Tibial artery (tissue), 4 donors: ENCODE results near the gene PCSK2.

Source experiments
- DNase-seq, 2 donors: peaks; one replicate each; pipeline ENCODE4 v3.0.0-alpha.2; 2019
- H3K27ac ChIP-seq, 2 donors: fragments of 200-600 bp; sonication (generic) in 1 of 2; 1 replicate in 1 of 2; 2 replicates in 1 of 2; pipeline ENCODE4 v1.5.1; 2018 to 2019; ENCODE audit warnings: mild to moderate bottlenecking in 1 of 2
- H3K27me3 ChIP-seq, 2 donors: fragments of 200-600 bp; sonication (generic) in 1 of 2; one replicate each; pipeline versions ENCODE4 v1.5.1 to v1.6.0; 2016 to 2019
- H3K36me3 ChIP-seq, 3 donors: fragments of 200-600 bp; sonication (generic) in 2 of 3; one replicate each; pipeline ENCODE4 v1.5.1; 2016 to 2019; ENCODE audit warnings: mild to moderate bottlenecking in 2 of 3
- H3K4me1 ChIP-seq, 4 donors: fragments of 200-600 bp; sonication (generic) in 2 of 4; 1 replicate in 3 of 4; 2 replicates in 1 of 4; pipeline ENCODE4 v1.5.1; 2016 to 2019
- H3K4me3 ChIP-seq, 2 donors: fragments of 200-600 bp; sonication (generic) in 1 of 2; 1 replicate in 1 of 2; 2 replicates in 1 of 2; pipeline ENCODE4 v1.5.1; 2018 to 2019; ENCODE audit warnings: mild to moderate bottlenecking in 2 of 2
- H3K9me3 ChIP-seq, 3 donors: fragments of 200-600 bp; sonication (generic) in 1 of 3; one replicate each; pipeline ENCODE4 v1.5.1; 2016 to 2019
- intact Hi-C: fragments of 100-400 bp; cut with DNase I; formaldehyde crosslinking; loops from one replicate; pipeline ENCODE4 v1.15.0; 2023; ENCODE audit warnings: low total_unique reads
- TF ChIP-seq, protein P1 (sequence below), 2 experiments: fragments of 200-600 bp in 1 of 2; fragments of 450-650 bp in 1 of 2; IDR thresholded peaks; one replicate each; pipeline ENCODE4 v1.5.1; 2017 to 2019; ENCODE audit warnings: antibody characterized with exemption in 2 of 2, mild to moderate bottlenecking in 1 of 2, moderate library complexity in 1 of 2

The PCSK2 gene

DNA sequence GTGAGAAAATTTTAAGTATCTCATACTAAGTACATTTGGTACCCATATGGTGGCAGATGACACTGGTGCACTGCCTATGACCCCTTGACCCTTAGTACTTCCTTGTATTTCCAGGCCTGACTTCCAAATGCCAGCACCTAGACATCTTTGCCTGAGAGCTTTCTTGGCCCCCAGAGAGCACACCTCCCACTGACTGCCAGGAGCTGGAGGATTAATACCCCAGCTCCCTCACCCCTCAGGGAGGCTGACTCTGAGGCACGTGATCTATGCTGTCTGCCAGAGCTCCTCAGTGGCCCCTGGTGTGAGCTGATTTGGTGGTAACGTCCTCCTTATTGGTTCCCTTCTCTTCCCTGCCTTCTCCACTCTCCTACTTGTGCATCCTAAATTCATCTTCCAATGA lies 266.3 kb downstream of the PCSK2 start:
- intact Hi-C loops, result no loop called here
- no peaks in the 10 kb centered on the region for H3K27me3 ChIP-seq
- no peaks in the 10 kb centered on the region for H3K36me3 ChIP-seq
- TF ChIP-seq, protein P1, sequence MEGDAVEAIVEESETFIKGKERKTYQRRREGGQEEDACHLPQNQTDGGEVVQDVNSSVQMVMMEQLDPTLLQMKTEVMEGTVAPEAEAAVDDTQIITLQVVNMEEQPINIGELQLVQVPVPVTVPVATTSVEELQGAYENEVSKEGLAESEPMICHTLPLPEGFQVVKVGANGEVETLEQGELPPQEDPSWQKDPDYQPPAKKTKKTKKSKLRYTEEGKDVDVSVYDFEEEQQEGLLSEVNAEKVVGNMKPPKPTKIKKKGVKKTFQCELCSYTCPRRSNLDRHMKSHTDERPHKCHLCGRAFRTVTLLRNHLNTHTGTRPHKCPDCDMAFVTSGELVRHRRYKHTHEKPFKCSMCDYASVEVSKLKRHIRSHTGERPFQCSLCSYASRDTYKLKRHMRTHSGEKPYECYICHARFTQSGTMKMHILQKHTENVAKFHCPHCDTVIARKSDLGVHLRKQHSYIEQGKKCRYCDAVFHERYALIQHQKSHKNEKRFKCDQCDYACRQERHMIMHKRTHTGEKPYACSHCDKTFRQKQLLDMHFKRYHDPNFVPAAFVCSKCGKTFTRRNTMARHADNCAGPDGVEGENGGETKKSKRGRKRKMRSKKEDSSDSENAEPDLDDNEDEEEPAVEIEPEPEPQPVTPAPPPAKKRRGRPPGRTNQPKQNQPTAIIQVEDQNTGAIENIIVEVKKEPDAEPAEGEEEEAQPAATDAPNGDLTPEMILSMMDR (IDR thresholded peaks at IDR 0.05), result no peak
- no peaks in the 10 kb centered on the region for H3K9me3 ChIP-seq
- H3K27ac ChIP-seq, result no peak overlapping the region
- DNase-seq, result no peak
- no peak overlapping the region for H3K4me3 ChIP-seq
- H3K4me1 ChIP-seq, result peaks cover 0 to 9% (median 5%) of the 10 kb centered on the region in 4 donors

GRCh38 chr20:17494201-17494600 lies 267.4 kb downstream of the PCSK2 start:
- H3K4me1 ChIP-seq, result peaks cover 0 to 10% (median 6%) of the 10 kb centered on the region in 4 donors
- H3K27me3 ChIP-seq, result no peaks in the 10 kb centered on the region
- TF ChIP-seq, protein P1 (IDR thresholded peaks at IDR 0.05), result no peak
- H3K36me3 ChIP-seq, result no peaks in the 10 kb centered on the region
- no peak for DNase-seq
- no peak overlapping the region for H3K4me3 ChIP-seq
- H3K27ac ChIP-seq, result no peak overlapping the region
- intact Hi-C loops, result no loop called here
- no peaks in the 10 kb centered on the region for H3K9me3 ChIP-seq

DNA sequence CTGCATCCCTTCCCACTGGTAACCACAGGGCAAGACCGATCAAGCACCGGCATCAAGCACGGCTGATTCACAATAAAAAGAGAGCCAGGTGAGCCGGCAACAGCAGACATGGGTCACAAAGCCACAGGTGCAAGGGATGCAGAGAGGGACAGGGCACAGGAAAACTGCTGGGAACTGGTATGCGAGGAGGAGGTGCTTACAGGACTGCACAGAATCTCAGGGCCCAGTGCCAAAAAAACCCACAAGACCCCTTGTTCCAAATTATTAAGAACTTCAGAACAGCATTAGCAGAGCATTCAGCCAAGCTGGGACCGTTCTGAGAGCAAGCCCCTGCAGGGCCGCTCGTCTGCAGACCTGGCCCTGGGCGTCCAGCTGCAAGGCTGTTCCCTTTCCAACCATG lies 269.0 kb downstream of the PCSK2 start:
- intact Hi-C loops, result no loop called here
- TF ChIP-seq, protein P1 (IDR thresholded peaks at IDR 0.05), result no peak
- no peaks in the 10 kb centered on the region for H3K9me3 ChIP-seq

GRCh38 chr20:17497821-17498580 lies 271.2 kb downstream of the PCSK2 start:
- Histone ChIP-seq H3K27me3 (no peaks in the 10 kb centered on the region), H3K4me1 (peaks cover 0 to 10% (median 6%) of the 10 kb centered on the region in 4 donors), H3K4me3 (no peak overlapping the region), H3K36me3 (no peaks in the 10 kb centered on the region), H3K27ac (no peak overlapping the region), H3K9me3 (no peaks in the 10 kb centered on the region)
- no peak for DNase-seq
- intact Hi-C loops, result no loop called here
- TF ChIP-seq, protein P1 (IDR thresholded peaks at IDR 0.05), result no peak

More for the DNA sequence above, 269.0 kb downstream of the PCSK2 start:
- Histone ChIP-seq H3K36me3 (no peaks in the 10 kb centered on the region), H3K27ac (no peak overlapping the region), H3K4me1 (peaks cover 0 to 10% (median 6%) of the 10 kb centered on the region in 4 donors), H3K4me3 (no peak overlapping the region), H3K27me3 (no peaks in the 10 kb centered on the region)
- DNase-seq, result no peak

- TF ChIP-seq, protein P1 (IDR thresholded peaks at IDR 0.05), result no peak
- no peak overlapping the region for H3K27ac ChIP-seq
- peaks cover 0 to 10% (median 6%) of the 10 kb centered on the region in 4 donors for H3K4me1 ChIP-seq
- intact Hi-C loops, result no loop called here
- no peak overlapping the region for H3K4me3 ChIP-seq
- H3K9me3 ChIP-seq, result no peaks in the 10 kb centered on the region
- DNase-seq, result no peak
- no peaks in the 10 kb centered on the region for H3K36me3 ChIP-seq
- H3K27me3 ChIP-seq, result no peaks in the 10 kb centered on the region
Observed at GRCh38 chr20:17498641-17499040, 271.8 kb downstream of the PCSK2 start.
